Gastrocnemius medialis (tissue), 4 donors: ENCODE results near the gene IL12B. TPM values are rescaled to one million over a fixed set of nuclear protein-coding genes. Genes with fewer than 3 reads are reported as not detected.
"Not testable (repeated sequence)": the region's sequence is repeated elsewhere in the genome, so short reads cannot be mapped to it uniquely, and the experiment has no call there.

Experiments
- ATAC-seq, 2 donors: fragments of 150-250 bp; one replicate each; pipeline ENCODE4 v1.9.1; 2016
- DNase-seq, 2 donors: peaks; one replicate each; pipeline ENCODE4 v3.0.0-alpha.2; 2019
- H3K27ac ChIP-seq, 4 donors: fragments of 200-600 bp; sonication (generic); 1 replicate in 1 of 4; 2 replicates in 3 of 4; pipeline ENCODE4 v1.5.1; 2016 to 2018; ENCODE audit warnings: mild to moderate bottlenecking in 2 of 4, moderate library complexity in 1 of 4
- H3K27me3 ChIP-seq, 3 donors: fragments of 200-600 bp; sonication (generic) in 2 of 3; 1 replicate in 1 of 3; 2 replicates in 2 of 3; pipeline versions ENCODE4 v1.5.1 to v1.6.0; 2016 to 2019; ENCODE audit warnings: mild to moderate bottlenecking in 1 of 3, moderate library complexity in 1 of 3
- H3K36me3 ChIP-seq, 2 donors: fragments of 200-600 bp; sonication (generic) in 1 of 2; one replicate each; pipeline ENCODE4 v1.5.1; 2017 to 2018
- H3K4me1 ChIP-seq, 2 donors: fragments of 200-600 bp; sonication (generic) in 1 of 2; one replicate each; pipeline ENCODE4 v1.5.1; 2016 to 2017; ENCODE audit warnings: mild to moderate bottlenecking in 2 of 2
- H3K4me3 ChIP-seq, 4 donors: fragments of 200-600 bp; sonication (generic) in 3 of 4; 1 replicate in 1 of 4; 2 replicates in 3 of 4; pipeline ENCODE4 v1.5.1; 2016 to 2019; ENCODE audit warnings: mild to moderate bottlenecking in 2 of 4
- H3K9me3 ChIP-seq, 3 donors: fragments of 200-600 bp; sonication (generic) in 2 of 3; 1 replicate in 1 of 3; 2 replicates in 2 of 3; pipeline ENCODE4 v1.5.1; 2016 to 2019
- POLR2A ChIP-seq, 2 donors: fragments of 450-650 bp; IDR thresholded peaks; one replicate each; pipeline ENCODE4 v1.6.1; 2017; ENCODE audit warnings: antibody characterized with exemption in 2 of 2, mild to moderate bottlenecking in 2 of 2, moderate library complexity in 2 of 2
- in situ Hi-C, 4 donors: fragments of 200-750 bp; cut with MboI; loops; one replicate each; pipeline versions ENCODE4 v1.15.0 to v1.8.0; 2017; ENCODE audit warnings: low sequenced_read_pairs in 4 of 4
- intact Hi-C: fragments of 100-400 bp; cut with DNase I; formaldehyde crosslinking; loops from one replicate; pipeline ENCODE4 v1.15.1; 2023; ENCODE audit warnings: low total_unique reads
- total RNA-seq, 4 donors: library from RNA; depleted of rRNA; stranded (reverse); fragments of >200 nt; gene quantifications; one replicate each; pipeline versions ENCODE4 v1.1.0 to v1.2.3, GENCODE V29; 2016
- TF ChIP-seq, protein P1 (sequence below), 5 experiments: fragments of 450-650 bp in 3 of 5; fragments of 200-600 bp in 2 of 5; sonication (generic) in 2 of 5; IDR thresholded peaks in 4 of 5; conservative IDR thresholded peaks in 1 of 5; 1 replicate in 4 of 5; 2 replicates in 1 of 5; pipeline ENCODE4 v1.5.1; 2016 to 2019; ENCODE audit warnings: antibody characterized with exemption in 5 of 5, mild to moderate bottlenecking in 3 of 5, moderate library complexity in 3 of 5

The IL12B gene
- total RNA-seq, 4 donors from 2014 or later, result not detected

DNA sequence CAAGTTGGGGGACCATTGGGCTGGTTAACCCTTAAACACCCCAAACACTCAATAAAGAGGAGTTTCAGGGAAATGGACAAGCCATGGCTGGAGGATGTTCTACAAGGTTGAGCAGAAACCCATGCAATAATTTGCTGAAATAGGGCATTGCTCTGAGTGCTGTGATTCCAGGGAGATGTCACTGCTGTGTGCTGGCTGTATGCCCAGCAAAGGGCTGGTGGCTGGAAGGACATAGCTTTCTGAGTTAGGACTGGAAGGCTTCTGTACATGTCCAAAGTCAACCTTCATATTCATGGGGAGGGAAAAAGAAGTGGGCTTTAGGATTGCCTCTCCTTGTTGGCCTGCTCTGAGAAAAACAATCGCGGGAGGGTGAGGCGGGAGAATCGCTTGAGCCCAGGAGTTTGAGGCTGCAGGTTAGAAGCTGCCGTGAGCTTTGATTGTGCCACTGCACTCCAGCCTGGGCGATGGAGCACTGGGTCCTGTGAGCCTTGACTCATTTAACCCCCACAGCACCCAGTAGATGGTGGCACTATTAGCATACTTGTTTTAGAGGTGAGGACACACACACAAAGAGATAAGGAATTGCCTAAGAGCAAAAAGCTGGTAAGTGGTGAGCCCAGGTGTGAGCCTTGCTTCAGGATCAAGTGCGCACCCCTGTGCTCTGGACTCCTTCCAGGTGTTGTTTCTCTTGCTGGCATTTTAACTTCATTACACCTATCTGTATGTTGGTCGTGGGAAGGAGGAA is 20.4 kb downstream of the IL12B start:
- in situ Hi-C loops, result no loop called here
- Histone ChIP-seq H3K27me3 (peaks cover 7 to 26% (median 16%) of the 10 kb centered on the region in 3 donors), H3K9me3 (no peaks in the 10 kb centered on the region), H3K27ac (no peak overlapping the region), H3K36me3 (no peaks in the 10 kb centered on the region), H3K4me3 (no peak overlapping the region), H3K4me1 (no peaks in the 10 kb centered on the region)
- intact Hi-C loops, result no loop called here
- ATAC-seq, result no peak
- TF ChIP-seq, protein P1, sequence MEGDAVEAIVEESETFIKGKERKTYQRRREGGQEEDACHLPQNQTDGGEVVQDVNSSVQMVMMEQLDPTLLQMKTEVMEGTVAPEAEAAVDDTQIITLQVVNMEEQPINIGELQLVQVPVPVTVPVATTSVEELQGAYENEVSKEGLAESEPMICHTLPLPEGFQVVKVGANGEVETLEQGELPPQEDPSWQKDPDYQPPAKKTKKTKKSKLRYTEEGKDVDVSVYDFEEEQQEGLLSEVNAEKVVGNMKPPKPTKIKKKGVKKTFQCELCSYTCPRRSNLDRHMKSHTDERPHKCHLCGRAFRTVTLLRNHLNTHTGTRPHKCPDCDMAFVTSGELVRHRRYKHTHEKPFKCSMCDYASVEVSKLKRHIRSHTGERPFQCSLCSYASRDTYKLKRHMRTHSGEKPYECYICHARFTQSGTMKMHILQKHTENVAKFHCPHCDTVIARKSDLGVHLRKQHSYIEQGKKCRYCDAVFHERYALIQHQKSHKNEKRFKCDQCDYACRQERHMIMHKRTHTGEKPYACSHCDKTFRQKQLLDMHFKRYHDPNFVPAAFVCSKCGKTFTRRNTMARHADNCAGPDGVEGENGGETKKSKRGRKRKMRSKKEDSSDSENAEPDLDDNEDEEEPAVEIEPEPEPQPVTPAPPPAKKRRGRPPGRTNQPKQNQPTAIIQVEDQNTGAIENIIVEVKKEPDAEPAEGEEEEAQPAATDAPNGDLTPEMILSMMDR (IDR thresholded peaks at IDR 0.05 in 4 of 5, conservative IDR thresholded peaks at IDR 0.05 in 1 of 5), result no peak
- TF ChIP-seq POLR2A (IDR thresholded peaks at IDR 0.05), result no peak
- no peak for DNase-seq

DNA sequence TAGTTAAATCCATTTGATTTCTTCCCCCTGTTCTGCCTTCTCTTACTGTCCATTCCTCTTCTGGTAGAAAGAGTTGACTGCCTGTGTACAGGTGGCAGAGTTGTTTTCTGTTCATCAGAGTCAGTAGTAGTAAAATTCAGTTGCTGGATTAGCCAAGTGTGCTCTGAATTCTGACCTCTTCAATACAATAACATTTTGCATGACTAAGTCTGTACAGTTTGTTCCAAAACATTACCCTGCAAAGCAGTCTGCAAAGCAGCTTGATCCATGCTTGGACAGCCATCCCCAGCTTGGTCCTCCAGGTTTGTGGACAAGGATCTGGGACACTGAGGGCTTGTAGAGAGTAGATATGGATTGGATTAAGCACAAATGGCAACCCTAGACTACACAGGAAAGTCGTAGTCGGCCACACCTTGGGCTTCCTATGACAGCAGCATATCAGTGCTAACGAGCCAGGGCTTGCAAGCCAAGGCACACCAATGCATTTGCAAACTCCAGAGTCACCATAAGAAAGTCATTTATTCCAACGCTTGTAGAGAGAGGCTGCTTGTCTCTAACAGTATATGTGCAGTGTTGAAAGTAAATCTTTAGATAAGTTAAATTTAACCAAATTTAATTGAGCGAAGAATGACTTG is 25.2 kb downstream of the IL12B start:
- TF ChIP-seq, protein P1 (IDR thresholded peaks at IDR 0.05 in 4 of 5, conservative IDR thresholded peaks at IDR 0.05 in 1 of 5), result no peak
- TF ChIP-seq POLR2A (IDR thresholded peaks at IDR 0.05), result no peak
- in situ Hi-C loops, result no loop called here
- H3K36me3 ChIP-seq, result no peaks in the 10 kb centered on the region
- no peak overlapping the region for H3K27ac ChIP-seq
- intact Hi-C loops, result no loop called here
- no peak for DNase-seq
- no peak overlapping the region for H3K4me3 ChIP-seq
- H3K27me3 ChIP-seq, result peaks cover 0 to 11% (median 0%) of the 10 kb centered on the region in 3 donors
- no peaks in the 10 kb centered on the region for H3K9me3 ChIP-seq
- no peaks in the 10 kb centered on the region for H3K4me1 ChIP-seq
- ATAC-seq, result no peak

DNA sequence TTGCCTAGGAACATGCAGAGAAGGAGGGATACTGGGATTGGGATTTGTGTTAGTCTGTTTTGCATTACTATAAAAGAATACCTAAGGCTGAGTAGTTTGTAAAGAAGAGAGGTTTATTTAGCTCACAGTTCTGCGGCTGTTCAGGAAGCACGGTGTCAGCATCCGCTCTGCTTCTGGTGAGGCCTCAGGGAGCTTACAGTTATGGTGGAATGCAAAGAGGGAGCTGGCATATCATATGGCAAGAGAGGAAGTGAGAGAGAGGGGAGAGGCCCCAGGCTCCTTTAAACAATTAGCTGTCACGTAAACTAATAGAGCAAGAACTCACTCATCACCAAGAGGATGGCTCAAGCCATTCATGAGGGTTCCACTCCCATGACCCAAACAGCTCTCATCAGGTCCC is 27.0 kb downstream of the IL12B start:
- ATAC-seq (no peak), DNase-seq (no peak)
- H3K27ac ChIP-seq, result no peak overlapping the region
- intact Hi-C loops, result no loop called here
- TF ChIP-seq POLR2A (IDR thresholded peaks at IDR 0.05), result no peak
- TF ChIP-seq, protein P1 (IDR thresholded peaks at IDR 0.05 in 4 of 5, conservative IDR thresholded peaks at IDR 0.05 in 1 of 5), result no peak
- H3K27me3 ChIP-seq, result peaks cover 0 to 5% (median 0%) of the 10 kb centered on the region in 3 donors
- no peaks in the 10 kb centered on the region for H3K9me3 ChIP-seq
- H3K4me1 ChIP-seq, result no peaks in the 10 kb centered on the region
- in situ Hi-C loops, result no loop called here
- no peak overlapping the region for H3K4me3 ChIP-seq
- H3K36me3 ChIP-seq, result no peaks in the 10 kb centered on the region

DNA sequence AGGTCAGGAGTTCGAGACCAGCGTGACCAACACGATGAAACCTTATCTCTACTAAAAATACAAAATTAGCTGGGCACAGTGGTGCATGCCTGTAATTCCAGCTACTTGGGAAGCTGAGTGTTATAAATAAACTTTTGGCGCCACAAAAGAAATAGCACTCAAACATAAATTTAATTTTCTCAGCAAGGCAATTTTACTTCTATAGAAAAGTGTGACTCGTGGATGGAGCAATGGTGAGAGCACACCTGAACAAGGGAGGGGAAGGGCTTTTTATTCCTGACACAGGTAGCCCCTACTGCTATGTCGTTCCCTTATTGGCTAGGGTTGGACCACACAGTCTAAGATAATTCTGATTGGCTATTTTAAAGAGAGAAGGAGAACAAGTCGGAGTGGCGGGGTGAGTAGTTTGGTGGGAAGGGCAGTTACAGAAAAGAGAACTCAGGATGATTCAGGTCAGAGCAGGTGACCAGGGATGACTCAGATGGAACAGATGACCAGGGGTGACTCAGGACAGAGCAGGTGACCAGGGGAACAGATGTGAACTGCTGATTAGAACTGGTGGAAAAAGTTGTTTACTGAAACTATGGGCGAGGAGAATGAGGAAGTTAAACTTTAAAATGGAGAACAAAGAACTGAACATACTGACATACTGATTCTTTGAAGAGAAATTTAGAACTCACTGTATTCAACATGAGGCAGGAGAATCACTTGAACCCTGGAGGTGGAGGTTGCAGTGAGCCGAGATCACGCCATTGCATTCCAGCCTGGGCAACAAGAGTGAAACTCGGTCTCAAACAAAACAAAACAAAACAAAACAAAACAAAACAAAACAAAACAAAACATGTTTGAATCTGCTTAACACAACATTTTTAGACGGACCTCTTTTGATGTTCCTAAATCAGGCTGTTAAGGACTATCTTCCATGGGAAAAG is 28.1 kb downstream of the IL12B start:
- H3K27ac ChIP-seq, H3K9me3 ChIP-seq, H3K4me3 ChIP-seq, H3K27me3 ChIP-seq, H3K36me3 ChIP-seq, in situ Hi-C loops, H3K4me1 ChIP-seq, intact Hi-C loops, DNase-seq, ATAC-seq: not testable (repeated sequence)

DNA sequence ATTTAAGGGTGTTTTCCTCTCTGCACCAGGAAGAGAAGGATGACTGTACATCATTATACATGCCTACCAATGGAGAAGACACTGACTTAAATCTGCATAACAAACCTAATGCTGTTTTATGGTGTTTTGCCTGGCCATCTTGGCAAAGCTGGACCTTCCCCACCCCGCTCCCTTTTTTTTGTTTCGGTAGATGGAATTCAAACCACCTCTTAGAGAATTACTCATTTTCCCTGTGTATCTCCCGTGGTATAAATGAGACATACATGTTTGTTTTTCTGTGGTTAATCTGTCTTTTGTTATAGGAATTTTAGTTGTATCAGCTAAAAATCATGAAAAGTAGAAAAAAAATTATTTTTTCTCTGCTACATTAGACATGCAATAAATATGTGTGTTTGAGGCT is 28.8 kb downstream of the IL12B start:
- DNase-seq (no peak), ATAC-seq (no peak)
- TF ChIP-seq, protein P1 (IDR thresholded peaks at IDR 0.05 in 4 of 5, conservative IDR thresholded peaks at IDR 0.05 in 1 of 5), result no peak
- TF ChIP-seq POLR2A (IDR thresholded peaks at IDR 0.05), result no peak
- in situ Hi-C loops (no loop called here), intact Hi-C loops (no loop called here)
- H3K9me3 ChIP-seq, result no peaks in the 10 kb centered on the region
- no peaks in the 10 kb centered on the region for H3K36me3 ChIP-seq
- H3K4me1 ChIP-seq, result no peaks in the 10 kb centered on the region
- no peak overlapping the region for H3K4me3 ChIP-seq
- no peak overlapping the region for H3K27ac ChIP-seq
- H3K27me3 ChIP-seq, result no peaks in the 10 kb centered on the region

DNA sequence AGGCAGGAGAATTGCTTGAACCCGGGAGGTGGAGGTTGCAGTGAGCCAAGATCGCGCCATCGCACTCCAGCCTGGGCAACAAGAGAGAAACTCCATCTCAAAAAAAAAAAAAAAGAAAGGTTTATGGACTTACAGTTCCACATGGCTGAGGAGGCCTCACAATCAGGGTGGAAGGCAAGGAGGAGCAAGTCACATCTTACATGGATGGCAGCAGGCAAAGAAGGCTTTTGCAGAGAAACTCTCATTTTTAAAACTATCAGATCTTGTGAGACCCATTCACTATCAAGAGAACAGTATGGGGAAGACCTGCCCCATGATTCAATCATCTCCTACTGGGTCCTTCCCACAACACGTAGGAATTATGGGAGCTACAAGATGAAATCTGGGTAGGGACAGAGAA is 33.0 kb downstream of the IL12B start:
- intact Hi-C loops, H3K27me3 ChIP-seq, H3K9me3 ChIP-seq, ATAC-seq, H3K36me3 ChIP-seq, H3K4me1 ChIP-seq, H3K27ac ChIP-seq, H3K4me3 ChIP-seq, DNase-seq: not testable (repeated sequence)
- in situ Hi-C loops, result loop anchor here in 2 of 4 donors (25.0 kb wide), 1 partner anchor 690 kb away; no protein-coding TSS in a partner anchor
